NCI-H1436 (cell line): ENCODE measurements around the gene FGD6.
A peak's percentile ranks its signal among the peaks of the same experiment; 100 is the strongest.

Experiments used
- DNase-seq: peaks from one replicate; lab custom pipeline; 2025; lab: John Stamatoyannopoulos, UW

Gene FGD6

GRCh38 chr12:95083938-95084337, 133.3 kb downstream of the FGD6 start:
- DNase-seq: no peak

- no peak for DNase-seq
Measured at GRCh38 chr12:95083471-95083870, 133.8 kb downstream of the FGD6 start.

- DNase-seq: no peak
Measured at GRCh38 chr12:95077341-95077740, 139.9 kb downstream of the FGD6 start.

- no peak for DNase-seq
Measured at GRCh38 chr12:95074766-95075165, 142.5 kb downstream of the FGD6 start.

- no peak for DNase-seq
Measured at GRCh38 chr12:95073698-95074520, 143.4 kb downstream of the FGD6 start.

GRCh38 chr12:95072900-95073697, 144.2 kb downstream of the FGD6 start, which contains the start of gene NR2C1:
Gene NR2C1 (minus strand): TSS chr12:95073618. CDS start chr12:95067384, 6,234 bp downstream.
- peak; percentile 91 for DNase-seq

- DNase-seq: no peak
Measured at GRCh38 chr12:95070378-95070777, 146.9 kb downstream of the FGD6 start.

- no peak for DNase-seq
Measured at GRCh38 chr12:95066091-95066855, 151.0 kb downstream of the FGD6 start.

- DNase-seq: no peak
Measured at GRCh38 chr12:95060951-95061350, 156.3 kb downstream of the FGD6 start.

GRCh38 chr12:95059984-95060383, 157.3 kb downstream of the FGD6 start:
- DNase-seq: no peak

- no peak for DNase-seq
Measured at GRCh38 chr12:95057424-95057823, 159.8 kb downstream of the FGD6 start.

GRCh38 chr12:95055057-95055456, 162.2 kb downstream of the FGD6 start:
- DNase-seq: no peak

GRCh38 chr12:95054206-95054605, 163.1 kb downstream of the FGD6 start:
- DNase-seq: no peak

GRCh38 chr12:95051241-95051640, 166.0 kb downstream of the FGD6 start:
- DNase-seq: no peak

- no peak for DNase-seq
Measured at GRCh38 chr12:95037906-95038305, 179.4 kb downstream of the FGD6 start.

- no peak for DNase-seq
Measured at GRCh38 chr12:95034750-95035149, 182.5 kb downstream of the FGD6 start.
